Hair follicle dermal papilla cell (primary cell): ENCODE results near the gene ZFC3H1. TPM values are rescaled to one million over a fixed set of nuclear protein-coding genes. Genes with fewer than 3 reads are reported as not detected.

ENCODE experiments used
- small RNA-seq: library from RNA; depleted of rRNA; stranded (forward); fragments of <200 nt; gene quantifications from one replicate; pipeline ENCODE3, GENCODE V24; 2012
- total RNA-seq: library from RNA; depleted of rRNA; stranded (reverse); fragments of >200 nt; gene quantifications from 2 replicates; pipeline ENCODE4 v1.2.3, GENCODE V29; 2012

The ZFC3H1 gene
- 24.9 and 36.2 TPM in 2 replicates for total RNA-seq

GRCh38 chr12:71663561-71664410 is at the start of gene ZFC3H1, which contains the start of gene THAP2:
Gene ZFC3H1, minus strand, starts transcription at chr12:71663848. Its CDS starts 238 bp downstream, at chr12:71663610.
Gene THAP2, plus strand, starts transcription at chr12:71664301. Its CDS starts 209 bp downstream, at chr12:71664510.

GRCh38 chr12:71685914-71686657 is 22.4 kb upstream of the ZFC3H1 start, which contains the start of gene TMEM19:
Gene TMEM19, plus strand, starts transcription at chr12:71686082. Its CDS starts 599 bp downstream, at chr12:71686681.

Small RNAs within 50 kb of the gene (small RNA-seq; reads per million reads assigned to genes)
- gene RF00560 = not detected

Other genes starting within 250 kb of the ZFC3H1 start
- 0.73 and 1.1 TPM in 2 replicates for gene LGR5, start 224.1 kb downstream of the ZFC3H1 start, total RNA-seq
- gene THAP2, start 453 bp upstream of the ZFC3H1 start, total RNA-seq = 2.3 and 2.6 TPM in 2 replicates
- gene TMEM19, start 22.2 kb upstream of the ZFC3H1 start, total RNA-seq = 23.3 and 33.9 TPM in 2 replicates
- gene RAB21, start 91.0 kb upstream of the ZFC3H1 start, total RNA-seq = 22.4 and 23.1 TPM in 2 replicates
- gene TBC1D15, start 175.9 kb upstream of the ZFC3H1 start, total RNA-seq = 21.7 and 24.3 TPM in 2 replicates